GM19025 (cell line): ENCODE data around the gene PLXDC2.

Experiments used
- ATAC-seq: cut with Tn5 transposase; IDR thresholded peaks from one replicate; pipeline ENCODE4 v1.9.1; 2021; ENCODE audit warnings: mild to moderate bottlenecking, low read depth, moderate library complexity; ENCODE audit not compliant: unreplicated experiment

The PLXDC2 gene

GRCh38 chr10:19815036-19815730, 1.0 kb upstream of the PLXDC2 start:
- peak; percentile 5 for ATAC-seq

DNA sequence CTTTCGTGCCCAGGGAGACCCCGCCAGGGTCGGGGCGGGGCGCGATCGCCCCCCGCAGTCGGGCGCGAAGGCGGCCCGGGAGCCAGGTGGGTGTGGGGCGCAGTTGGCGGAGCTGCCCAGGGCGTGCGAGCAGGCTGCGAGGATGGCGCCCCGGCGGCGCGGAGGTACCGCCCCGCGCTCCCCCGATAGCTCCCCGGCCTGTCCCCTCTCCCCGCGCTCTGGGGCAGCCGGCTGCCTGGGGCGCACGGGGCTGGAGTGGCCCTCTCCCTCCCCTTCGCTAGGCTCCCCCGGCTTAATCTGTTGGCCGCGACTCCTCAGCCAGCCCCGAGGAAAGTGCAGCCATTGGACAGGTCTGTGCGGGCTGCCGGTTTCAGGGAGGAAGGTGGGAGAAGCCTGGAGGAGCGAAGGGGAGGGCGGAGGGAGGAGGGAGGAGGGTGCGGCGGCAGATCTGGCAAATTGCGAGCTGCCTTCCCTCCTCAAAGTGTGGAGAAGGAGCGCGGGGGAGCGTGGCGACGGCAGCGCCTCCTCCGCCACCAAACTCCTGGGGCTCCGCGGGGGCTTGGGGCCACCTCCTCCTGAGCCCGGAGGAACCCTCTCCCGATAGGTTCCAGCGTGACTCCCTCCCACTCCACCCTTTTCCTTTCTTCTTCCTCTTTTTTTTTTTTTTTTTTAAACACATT, 361 bp upstream of the PLXDC2 start:
- peak; percentile 34 for ATAC-seq

- peak; percentile 20 for ATAC-seq
Observed at GRCh38 chr10:19817231-19817933, 1.1 kb downstream of the PLXDC2 start.

GRCh38 chr10:19818876-19819275, 2.6 kb downstream of the PLXDC2 start:
- no peak for ATAC-seq

- no peak for ATAC-seq
Observed at GRCh38 chr10:19819419-19820033, 3.3 kb downstream of the PLXDC2 start.

DNA sequence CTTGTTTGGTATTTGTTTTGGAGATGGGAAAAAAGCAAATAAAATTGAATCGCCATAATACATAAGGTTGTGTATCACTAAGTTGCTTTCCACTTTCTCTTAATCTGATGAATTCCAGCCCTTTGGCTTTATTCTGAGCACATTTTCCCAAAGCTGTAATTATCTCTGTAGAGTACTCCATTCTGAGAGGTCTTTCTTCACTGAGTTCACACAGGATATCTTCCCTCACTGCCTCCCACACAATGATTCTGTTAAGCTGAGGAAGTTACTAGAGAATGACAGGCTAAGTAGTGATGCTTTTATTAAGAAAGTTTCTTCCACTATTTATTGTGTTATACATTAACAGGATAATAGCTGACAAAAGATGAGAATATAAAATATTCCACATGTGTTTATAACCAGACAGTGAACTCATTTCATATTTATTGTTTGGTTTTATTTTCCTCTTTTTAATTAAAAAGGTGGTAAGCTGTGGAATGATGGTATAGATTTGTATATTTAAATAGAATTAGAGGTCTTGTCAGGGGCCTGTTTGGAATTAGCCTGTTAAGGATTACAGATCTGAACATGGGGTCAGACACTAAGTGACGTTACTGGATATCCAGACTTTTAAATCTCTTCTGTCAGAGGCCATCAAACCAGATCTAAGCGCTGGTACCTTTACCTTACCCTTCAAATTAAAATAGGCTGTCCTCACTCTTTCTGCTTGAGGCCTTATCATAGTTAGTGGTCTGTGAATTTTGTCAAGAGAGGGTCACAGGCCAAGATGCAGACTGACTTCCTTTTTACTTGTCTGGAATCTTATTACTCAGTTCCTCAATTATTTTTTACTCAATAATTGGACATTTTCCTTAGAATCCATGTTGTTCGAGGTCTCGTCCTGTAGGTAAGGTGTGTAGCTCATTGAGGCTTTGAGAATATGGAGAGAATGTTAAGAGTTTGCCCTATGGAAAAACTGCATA, 8.4 kb downstream of the PLXDC2 start:
- no peak for ATAC-seq

- ATAC-seq = no peak
Observed at GRCh38 chr10:19825700-19826099, 9.5 kb downstream of the PLXDC2 start.

DNA sequence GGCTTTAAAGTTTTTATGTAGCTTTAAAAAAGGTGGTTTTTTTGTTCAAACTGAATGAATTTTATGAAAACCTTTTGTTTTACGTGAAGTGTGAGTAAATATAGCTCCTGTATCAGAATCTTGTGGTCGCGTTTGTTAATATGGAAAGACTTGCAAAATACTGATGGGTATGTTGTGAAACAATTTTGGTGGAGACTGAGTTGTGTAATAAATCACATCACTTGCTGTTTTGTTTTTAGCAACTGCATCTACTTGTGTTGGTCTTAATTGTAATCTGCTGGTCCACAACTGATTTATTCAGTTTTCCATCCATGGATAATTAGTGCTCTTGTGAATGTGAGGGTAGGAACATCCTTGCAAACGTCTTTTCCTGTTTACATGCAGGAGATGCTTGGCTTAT, 10.5 kb downstream of the PLXDC2 start:
- ATAC-seq = no peak

GRCh38 chr10:19828278-19829049, 12.2 kb downstream of the PLXDC2 start:
- no peak for ATAC-seq

DNA sequence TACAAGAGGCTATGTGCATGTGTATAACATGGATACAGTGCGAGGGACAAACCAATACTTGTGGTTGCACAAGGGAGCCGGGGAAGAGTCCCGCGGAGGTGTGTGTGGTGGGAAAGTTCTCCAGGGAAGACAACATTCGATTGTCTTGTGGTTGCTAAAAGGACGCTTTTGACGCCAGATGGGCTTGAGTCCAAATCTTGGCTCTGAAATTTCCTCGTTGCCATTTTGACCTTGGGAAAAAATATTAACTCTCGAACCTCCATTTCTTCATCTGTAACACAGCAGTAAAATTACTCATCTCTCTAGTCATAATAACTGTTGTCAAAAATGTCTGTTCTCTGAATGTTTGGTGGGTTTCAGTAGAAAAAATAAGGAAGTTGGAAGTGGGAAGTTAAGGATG, 16.5 kb downstream of the PLXDC2 start:
- ATAC-seq = no peak

DNA sequence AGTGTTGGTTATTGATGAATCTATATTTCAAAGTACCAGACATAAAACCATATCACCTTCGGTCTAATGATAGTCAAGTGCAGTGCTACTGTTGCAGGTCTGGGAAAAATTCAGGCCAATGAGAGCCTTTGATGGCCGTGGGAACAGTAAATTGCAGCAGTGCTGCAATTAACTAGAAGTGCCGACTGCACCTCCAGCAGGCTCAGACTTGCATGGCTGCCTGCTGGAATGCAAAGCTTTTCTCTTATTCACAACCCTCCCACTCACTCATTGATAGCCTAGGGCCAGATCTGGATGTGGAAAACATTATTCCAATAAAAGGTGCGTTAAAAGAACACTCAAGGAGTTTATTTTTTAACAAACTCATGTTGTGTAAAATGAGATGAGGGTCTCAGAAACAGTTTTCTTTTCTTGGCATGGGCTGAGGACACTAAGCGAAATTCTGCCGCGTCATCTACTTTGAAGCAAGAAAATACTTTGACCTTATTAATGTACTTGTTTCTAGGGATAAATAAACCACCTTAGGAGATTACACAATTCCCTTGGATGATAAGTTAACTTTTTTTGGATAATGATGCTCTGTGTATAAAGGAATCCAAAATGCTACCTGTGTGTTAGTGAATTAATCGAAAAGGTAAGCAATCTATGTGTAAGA, 17.1 kb downstream of the PLXDC2 start:
- no peak for ATAC-seq

- no peak for ATAC-seq
Observed at GRCh38 chr10:19835952-19836351, 19.7 kb downstream of the PLXDC2 start.

DNA sequence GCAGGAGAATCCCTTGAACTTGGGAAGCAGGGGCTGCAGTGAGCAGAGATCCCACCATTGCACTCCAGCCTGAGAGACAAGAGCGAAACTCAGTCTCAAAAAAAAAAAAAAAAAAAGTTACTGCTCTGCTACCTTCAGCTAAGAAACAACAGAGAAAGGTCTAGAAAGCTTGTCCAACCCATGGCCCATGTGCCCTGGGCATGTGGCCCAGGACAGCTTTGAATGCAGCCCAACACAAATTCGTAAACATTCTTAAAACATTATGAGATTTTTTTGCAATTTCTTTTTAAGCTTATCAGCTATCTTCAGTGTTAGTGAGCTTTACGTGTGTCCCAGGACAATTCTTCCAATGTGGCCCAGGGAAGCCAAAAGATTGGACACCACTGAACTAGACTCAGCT, 22.9 kb downstream of the PLXDC2 start:
- no peak for ATAC-seq

- ATAC-seq = peak; percentile 45
Observed at GRCh38 chr10:19839552-19839951, 23.3 kb downstream of the PLXDC2 start.

GRCh38 chr10:19840776-19841175, 24.5 kb downstream of the PLXDC2 start:
- no peak for ATAC-seq

DNA sequence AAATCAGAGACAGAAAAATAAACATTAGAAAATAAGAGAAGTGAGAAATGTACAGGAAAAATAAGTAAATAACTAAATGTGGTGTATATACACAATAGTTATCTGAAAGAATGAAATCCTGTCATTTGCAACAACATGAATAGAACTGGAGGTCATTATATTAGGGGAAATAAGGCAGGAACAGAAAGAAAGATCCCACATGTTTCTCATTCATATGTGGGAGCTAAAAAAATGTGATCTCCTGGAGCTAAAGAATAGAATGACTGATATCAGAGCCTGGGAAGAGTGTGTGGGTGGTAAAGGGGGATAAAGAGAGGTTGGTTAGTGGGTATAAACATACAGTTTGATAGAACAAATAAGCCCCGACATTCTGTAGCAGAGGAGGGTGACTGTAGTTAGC, 27.3 kb downstream of the PLXDC2 start:
- no peak for ATAC-seq

DNA sequence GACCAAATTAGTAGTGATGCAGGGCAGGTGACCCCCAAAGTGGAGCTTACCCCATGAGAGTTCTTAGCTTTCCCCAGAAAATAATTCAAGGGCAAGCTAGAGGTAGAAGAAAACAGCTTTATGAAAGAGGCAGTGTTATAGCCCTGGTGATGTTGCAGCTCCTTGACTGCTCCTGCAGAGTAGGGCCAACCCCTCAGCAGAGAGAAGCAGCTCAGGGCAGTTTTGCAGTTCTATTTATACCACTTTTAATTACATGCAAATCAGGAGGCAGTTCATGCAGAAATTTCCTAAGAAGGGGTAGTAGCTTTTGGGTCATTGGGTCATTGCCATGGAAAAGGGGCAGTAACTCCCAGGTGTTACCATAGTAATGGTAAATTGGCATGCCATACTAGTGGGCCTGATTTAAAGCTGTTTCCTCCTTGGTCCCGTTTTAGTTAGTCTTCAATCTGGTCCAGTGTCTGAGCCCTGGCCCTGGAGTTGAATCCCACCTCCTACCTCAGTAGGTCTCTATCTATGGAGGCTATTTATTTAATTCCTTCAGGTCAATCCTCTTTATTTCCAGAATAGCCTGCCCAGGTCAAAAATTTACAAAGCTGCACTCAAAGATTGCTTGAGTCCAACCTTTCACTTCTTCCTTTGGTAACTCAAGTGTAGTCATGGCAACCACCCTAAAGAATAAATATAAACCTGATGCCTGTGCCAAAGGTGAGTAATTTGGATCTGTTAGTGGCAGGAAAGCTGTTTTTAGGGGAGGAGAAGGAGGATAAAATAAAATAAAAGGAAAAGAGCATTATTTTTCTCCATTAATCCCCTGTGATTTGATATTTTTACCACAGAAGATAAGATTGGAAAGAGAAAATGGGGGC, 29.5 kb downstream of the PLXDC2 start:
- ATAC-seq = no peak

DNA sequence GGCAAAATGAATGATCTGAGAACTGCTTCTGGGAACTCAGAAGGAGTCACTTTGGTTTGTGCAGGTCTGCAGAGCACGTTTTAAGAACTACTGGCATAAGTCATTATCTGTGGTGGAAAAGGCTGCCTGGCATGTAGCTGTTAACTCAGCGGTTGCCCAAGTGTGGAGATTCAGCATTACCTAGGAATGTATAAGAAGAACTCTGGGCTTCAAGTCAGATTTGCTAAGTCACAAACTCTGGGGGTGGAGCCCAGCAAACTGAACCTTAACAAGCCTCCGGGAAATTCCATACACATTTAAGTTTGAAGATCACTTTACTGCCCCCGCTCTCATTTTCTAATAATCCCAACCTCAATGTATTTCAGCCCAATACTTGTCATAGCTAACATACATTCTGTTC, 31.1 kb downstream of the PLXDC2 start:
- no peak for ATAC-seq
